Vagina (tissue), 2 donors: ENCODE results near the gene DIRAS1.
"Not testable (repeated sequence)": the region's sequence is repeated elsewhere in the genome, so short reads cannot be mapped to it uniquely, and the experiment has no call there.

Experiments
- POLR2A ChIP-seq, 2 donors: fragments of 450-650 bp; IDR thresholded peaks; one replicate each; pipeline ENCODE4 v1.6.1; 2017; ENCODE audit warnings: antibody characterized with exemption in 2 of 2, mild to moderate bottlenecking in 2 of 2, moderate library complexity in 2 of 2
- TF ChIP-seq, protein P1 (sequence below), 3 experiments: fragments of 450-650 bp in 2 of 3; fragments of 200-600 bp in 1 of 3; sonication (generic) in 1 of 3; IDR thresholded peaks; one replicate each; pipeline ENCODE4 v1.5.1; 2017 to 2019; ENCODE audit warnings: antibody characterized with exemption in 3 of 3, mild to moderate bottlenecking in 2 of 3, moderate library complexity in 2 of 3

DNA sequence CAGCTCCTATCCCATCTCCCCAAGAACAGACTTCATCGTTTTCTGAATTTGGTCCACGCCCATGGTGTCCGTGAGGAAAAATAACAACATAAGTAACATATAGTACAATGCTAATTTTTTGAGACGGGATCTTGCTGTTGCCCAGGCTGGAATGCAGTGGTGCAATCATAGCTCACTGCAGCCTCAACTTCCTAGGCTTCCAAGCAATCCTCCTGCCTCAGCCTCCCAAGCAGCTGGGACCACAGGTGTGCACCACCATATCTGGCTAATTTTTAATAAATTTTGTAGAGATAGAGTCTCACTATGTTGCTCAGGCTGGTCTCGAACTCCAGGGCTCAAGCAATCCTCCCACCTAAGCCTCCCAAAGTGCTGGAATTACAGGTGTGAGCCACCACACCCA, 42.2 kb downstream of the DIRAS1 start:
- TF ChIP-seq POLR2A (IDR thresholded peaks at IDR 0.05): not testable (repeated sequence)
- TF ChIP-seq, protein P1, sequence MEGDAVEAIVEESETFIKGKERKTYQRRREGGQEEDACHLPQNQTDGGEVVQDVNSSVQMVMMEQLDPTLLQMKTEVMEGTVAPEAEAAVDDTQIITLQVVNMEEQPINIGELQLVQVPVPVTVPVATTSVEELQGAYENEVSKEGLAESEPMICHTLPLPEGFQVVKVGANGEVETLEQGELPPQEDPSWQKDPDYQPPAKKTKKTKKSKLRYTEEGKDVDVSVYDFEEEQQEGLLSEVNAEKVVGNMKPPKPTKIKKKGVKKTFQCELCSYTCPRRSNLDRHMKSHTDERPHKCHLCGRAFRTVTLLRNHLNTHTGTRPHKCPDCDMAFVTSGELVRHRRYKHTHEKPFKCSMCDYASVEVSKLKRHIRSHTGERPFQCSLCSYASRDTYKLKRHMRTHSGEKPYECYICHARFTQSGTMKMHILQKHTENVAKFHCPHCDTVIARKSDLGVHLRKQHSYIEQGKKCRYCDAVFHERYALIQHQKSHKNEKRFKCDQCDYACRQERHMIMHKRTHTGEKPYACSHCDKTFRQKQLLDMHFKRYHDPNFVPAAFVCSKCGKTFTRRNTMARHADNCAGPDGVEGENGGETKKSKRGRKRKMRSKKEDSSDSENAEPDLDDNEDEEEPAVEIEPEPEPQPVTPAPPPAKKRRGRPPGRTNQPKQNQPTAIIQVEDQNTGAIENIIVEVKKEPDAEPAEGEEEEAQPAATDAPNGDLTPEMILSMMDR (IDR thresholded peaks at IDR 0.05): not testable (repeated sequence)
